Naive thymus-derived CD4-positive, alpha-beta T cell (primary cell): ENCODE results near the gene TSPAN19. TPM values are rescaled to one million over a fixed set of nuclear protein-coding genes. Genes with fewer than 3 reads are reported as not detected.

Experiments
- ATAC-seq: fragments of 150-1000 bp; cut with Tn5 transposase; 2 replicates; pipeline ENCODE4 v1.10.0; 2021; ENCODE audit warnings: mild to moderate bottlenecking, moderate library complexity
- CTCF ChIA-PET: fragments of 350-600 bp; sonication (Branson Sonifier 250); formaldehyde crosslinking; loops from one replicate; lab custom pipeline; 2021; ENCODE audit warnings: antibody characterized with exemption; lab: Charles Lee
- POLR2A ChIA-PET: fragments of 350-600 bp; sonication (Branson Sonifier 250); formaldehyde crosslinking; loops from one replicate; lab custom pipeline; 2021; ENCODE audit warnings: antibody characterized with exemption, inconsistent platforms; lab: Charles Lee
- DNase-seq, 9 donors: peaks; one replicate each; pipeline versions ENCODE4 v3.0.0 to v3.0.0-alpha.2; 2020 to 2022; ENCODE audit warnings: mixed read lengths in 1 of 9
- H3K27ac ChIP-seq: one replicate; pipeline ENCODE4 v1.7.0; 2013; ENCODE audit warnings: mild to moderate bottlenecking, low read depth, low read length, moderate library complexity
- H3K27me3 ChIP-seq, 2 donors: one replicate each; pipeline ENCODE4 v1.7.0; 2013; ENCODE audit warnings: low read length in 2 of 2, mild to moderate bottlenecking in 2 of 2, moderate library complexity in 2 of 2; ENCODE audit not compliant: control insufficient read depth in 2 of 2, insufficient read depth in 2 of 2
- H3K36me3 ChIP-seq, 3 experiments: 1 replicate in 2 of 3; 2 replicates in 1 of 3; pipeline ENCODE4 v1.7.0; 2013; ENCODE audit warnings: low read length in 3 of 3, mild to moderate bottlenecking in 3 of 3, moderate library complexity in 1 of 3; ENCODE audit not compliant: insufficient read depth in 3 of 3, control insufficient read depth in 2 of 3
- H3K4me1 ChIP-seq, 2 donors: one replicate each; pipeline ENCODE4 v1.7.0; 2013; ENCODE audit warnings: low read length in 2 of 2, mild to moderate bottlenecking in 2 of 2, moderate library complexity in 1 of 2; ENCODE audit not compliant: control insufficient read depth in 2 of 2, insufficient read depth in 2 of 2
- H3K4me3 ChIP-seq: 2 replicates; pipeline ENCODE4 v1.7.0; 2013; ENCODE audit warnings: mild to moderate bottlenecking, low read length
- H3K9me3 ChIP-seq, 3 experiments: 1 replicate in 2 of 3; 2 replicates in 1 of 3; pipeline ENCODE4 v1.7.0; 2013; ENCODE audit warnings: low read length in 3 of 3; ENCODE audit not compliant: control insufficient read depth in 2 of 3
- H3K27ac Mint-ChIP-seq, 9 donors: one replicate each; pipeline ENCODE4 v1.8.0; 2020 to 2022; ENCODE audit warnings: mixed read lengths in 9 of 9, mild to moderate bottlenecking in 8 of 9, moderate library complexity in 5 of 9, inconsistent platforms in 2 of 9
- H3K27me3 Mint-ChIP-seq, 5 donors: one replicate each; pipeline ENCODE4 v1.8.0; 2021 to 2022; ENCODE audit warnings: mixed read lengths in 5 of 5, mild to moderate bottlenecking in 1 of 5
- H3K36me3 Mint-ChIP-seq, 5 donors: one replicate each; pipeline ENCODE4 v1.8.0; 2020 to 2022; ENCODE audit warnings: mixed read lengths in 5 of 5, mild to moderate bottlenecking in 3 of 5, inconsistent platforms in 1 of 5
- H3K4me1 Mint-ChIP-seq, 7 donors: one replicate each; pipeline ENCODE4 v1.8.0; 2020 to 2022; ENCODE audit warnings: mixed read lengths in 7 of 7, mild to moderate bottlenecking in 3 of 7, inconsistent platforms in 1 of 7
- H3K4me3 Mint-ChIP-seq, 10 donors: one replicate each; pipeline ENCODE4 v1.8.0; 2020 to 2022; ENCODE audit warnings: mild to moderate bottlenecking in 10 of 10, mixed read lengths in 10 of 10, moderate library complexity in 6 of 10, inconsistent platforms in 2 of 10
- H3K9me3 Mint-ChIP-seq, 11 donors: one replicate each; pipeline ENCODE4 v1.8.0; 2020 to 2022; ENCODE audit warnings: mixed read lengths in 11 of 11, mild to moderate bottlenecking in 4 of 11, inconsistent platforms in 1 of 11, moderate library complexity in 1 of 11
- intact Hi-C, 2 donors: fragments of 100-400 bp; cut with micrococcal nuclease; formaldehyde crosslinking; loops; one replicate each; pipeline ENCODE4 v1.15.1; 2023
- polyA plus RNA-seq, 2 donors: library from polyadenylated mRNA; unstranded; fragments of 300-500 nt; fragmentation: Illumina TruSeq; gene quantifications; one replicate each; pipeline ENCODE4 v1.2.3, GENCODE V29; 2021
- total RNA-seq, 6 experiments: library from RNA in 5 of 6; stranded (reverse) in 5 of 6; gene quantifications; 1 replicate in 5 of 6; 2 replicates in 1 of 6; pipeline ENCODE4 v1.2.3 and lab custom pipeline; 2021 to 2026

The TSPAN19 gene
- total RNA-seq (not detected), polyA plus RNA-seq (not detected), total RNA-seq (lab: John Stamatoyannopoulos, UW) (not detected)

- CTCF ChIA-PET = interaction anchor here (0.6 kb wide), 1 partner anchor 1635 kb away, joined by 3 read pairs; no protein-coding TSS in a partner anchor
Measured at GRCh38 chr12:85036234-85036707, at the start of gene TSPAN19, which contains the start of gene LRRIQ1. Gene TSPAN19 (minus strand): TSS chr12:85036277. CDS start chr12:85029946, 6,331 bp downstream. Gene LRRIQ1 (plus strand): TSS chr12:85036351. CDS start chr12:85038177, 1,826 bp downstream.

DNA sequence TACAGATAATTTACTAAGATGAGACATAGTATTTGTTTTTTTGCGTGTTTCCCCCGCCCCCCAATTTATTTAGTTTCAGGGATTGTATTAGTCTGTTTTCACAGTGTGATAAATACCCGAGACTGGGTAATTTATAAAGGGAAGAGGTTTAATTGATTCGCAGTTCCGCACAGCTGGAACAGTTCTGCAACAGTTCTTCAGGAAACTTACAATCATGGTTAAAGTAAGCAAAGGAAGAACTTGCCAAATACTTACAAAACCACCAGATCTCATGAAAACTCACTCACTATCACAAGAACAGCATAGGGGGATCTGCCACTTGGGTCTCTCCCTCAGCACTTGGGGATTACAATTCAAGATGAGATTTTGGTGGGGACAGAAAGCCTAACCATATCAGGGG, 49.0 kb upstream of the TSPAN19 start:
- ChIA-PET POLR2A (no interaction called here), CTCF (no interaction called here)
- ATAC-seq (no peak), DNase-seq (no peak)
- H3K9me3 ChIP-seq = no peaks in the 10 kb centered on the region
- Mint-ChIP-seq H3K4me3 (no peak overlapping the region), H3K36me3 (no peaks in the 10 kb centered on the region), H3K27me3 (no peaks in the 10 kb centered on the region), H3K27ac (no peak overlapping the region), H3K4me1 (no peaks in the 10 kb centered on the region), H3K9me3 (peaks cover 0 to 16% (median 4%) of the 10 kb centered on the region in 11 donors)
- no peak overlapping the region for H3K4me3 ChIP-seq
- H3K27ac ChIP-seq = no peak overlapping the region
- no peaks in the 10 kb centered on the region for H3K27me3 ChIP-seq
- no peaks in the 10 kb centered on the region for H3K36me3 ChIP-seq
- intact Hi-C loops = no loop called here
- H3K4me1 ChIP-seq = no peaks in the 10 kb centered on the region

More at GRCh38 chr12:85036234-85036707, at the start of gene TSPAN19, which contains the start of gene LRRIQ1:
- H3K27ac ChIP-seq = no peak within 1 kb of the TSS
- Mint-ChIP-seq H3K27ac (no peak within 1 kb of the TSS), H3K4me1 (peaks cover 0 to 9% (median 5%) of the 10 kb centered on the region in 7 donors), H3K27me3 (peaks cover 0 to 15% (median 6%) of the 10 kb centered on the region in 5 donors), H3K9me3 (peaks cover 0 to 4% (median 0%) of the 10 kb centered on the region in 11 donors), H3K4me3 (peak within 1 kb of the TSS; percentile 1 to 82 (median 70)), H3K36me3 (no peaks in the 10 kb centered on the region)
- peak within 1 kb of the TSS; percentile 23 for H3K4me3 ChIP-seq
- H3K36me3 ChIP-seq = no peaks in the 10 kb centered on the region
- POLR2A ChIA-PET = no interaction called here
- H3K4me1 ChIP-seq = no peaks in the 10 kb centered on the region
- DNase-seq (peak in 6 of 9 donors; percentile 1 to 31 (median 16)), ATAC-seq (peak; percentile 32)
- no peaks in the 10 kb centered on the region for H3K9me3 ChIP-seq
- H3K27me3 ChIP-seq = no peaks in the 10 kb centered on the region
- intact Hi-C loops = no loop called here

DNA sequence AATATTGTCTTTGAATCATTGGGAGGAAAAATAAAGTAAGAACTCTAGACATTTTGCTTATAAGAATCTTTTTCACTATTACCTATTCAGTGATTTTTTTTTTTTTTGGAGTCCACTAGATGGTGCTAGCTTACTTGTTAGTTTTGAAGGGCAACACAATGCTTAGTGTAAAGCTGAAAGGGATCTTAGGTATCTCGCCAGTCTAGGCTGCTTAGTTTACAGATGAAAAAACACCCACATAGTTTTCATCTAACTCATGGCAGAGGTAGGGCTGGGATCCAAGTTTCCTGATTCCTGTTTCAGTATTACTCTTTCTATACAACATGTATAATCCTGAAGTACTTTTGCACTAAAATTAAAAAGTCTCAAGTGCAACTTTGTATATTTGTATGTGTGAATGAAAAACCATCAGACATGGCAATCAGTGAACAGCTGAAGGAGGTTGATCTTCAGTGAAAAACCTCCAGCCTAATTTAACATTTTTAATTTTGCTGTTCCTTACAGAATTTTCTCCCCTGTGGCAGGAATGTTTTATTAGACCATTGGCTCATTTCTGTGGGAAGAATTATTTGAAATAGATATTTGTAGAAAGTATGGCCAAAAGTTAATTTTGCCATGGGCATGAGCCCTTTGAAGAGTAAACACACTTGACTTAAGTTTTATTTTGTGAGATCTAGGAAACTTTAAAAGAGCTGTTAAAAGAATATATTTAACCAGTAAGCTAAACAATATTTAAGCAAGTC, 40.8 kb upstream of the TSPAN19 start:
- no peaks in the 10 kb centered on the region for H3K9me3 ChIP-seq
- H3K4me1 ChIP-seq = no peaks in the 10 kb centered on the region
- no peaks in the 10 kb centered on the region for H3K36me3 ChIP-seq
- no peak overlapping the region for H3K4me3 Mint-ChIP-seq
- no peaks in the 10 kb centered on the region for H3K36me3 Mint-ChIP-seq
- ATAC-seq (no peak), DNase-seq (no peak)
- intact Hi-C loops = loop anchor here in 1 of 2 donors (2.0 to 5.0 kb wide), 3 partner anchors 372 to 845 kb away; partner anchors contain the start of gene NTS
- no peak overlapping the region for H3K27ac Mint-ChIP-seq
- no peak overlapping the region for H3K4me3 ChIP-seq
- POLR2A ChIA-PET = no interaction called here
- CTCF ChIA-PET = no interaction called here
- peaks cover 0 to 4% (median 0%) of the 10 kb centered on the region in 11 donors for H3K9me3 Mint-ChIP-seq
- H3K27me3 ChIP-seq = no peaks in the 10 kb centered on the region
- H3K4me1 Mint-ChIP-seq = no peaks in the 10 kb centered on the region
- H3K27me3 Mint-ChIP-seq = no peaks in the 10 kb centered on the region
- no peak overlapping the region for H3K27ac ChIP-seq

DNA sequence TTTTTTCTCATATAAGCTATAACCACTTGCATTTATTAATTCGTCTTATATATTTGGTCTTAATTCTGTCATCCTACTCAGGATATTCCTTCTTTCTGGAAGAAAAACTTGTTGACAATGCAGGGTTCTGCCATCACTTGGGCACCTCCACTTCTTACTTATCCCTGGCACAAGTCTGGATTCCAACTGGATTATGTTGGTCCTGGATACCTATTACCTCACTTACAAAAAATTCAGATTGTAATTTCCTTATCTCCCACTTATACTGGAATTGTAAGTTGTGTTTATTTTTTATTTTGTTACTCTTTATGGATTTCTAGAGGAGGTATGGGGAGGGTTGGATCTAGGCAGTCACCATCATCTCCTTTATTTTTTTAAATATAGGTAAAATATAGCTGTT, 36.7 kb upstream of the TSPAN19 start:
- no peak overlapping the region for H3K27ac Mint-ChIP-seq
- POLR2A ChIA-PET = no interaction called here
- no peaks in the 10 kb centered on the region for H3K36me3 ChIP-seq
- DNase-seq (no peak), ATAC-seq (no peak)
- intact Hi-C loops = no loop called here
- H3K27ac ChIP-seq = no peak overlapping the region
- no peaks in the 10 kb centered on the region for H3K27me3 ChIP-seq
- H3K27me3 Mint-ChIP-seq = peaks cover 0 to under 1% (median 0%) of the 10 kb centered on the region in 5 donors
- H3K4me1 ChIP-seq = no peaks in the 10 kb centered on the region
- H3K36me3 Mint-ChIP-seq = no peaks in the 10 kb centered on the region
- no peak overlapping the region for H3K4me3 ChIP-seq
- H3K4me3 Mint-ChIP-seq = no peak overlapping the region
- CTCF ChIA-PET = no interaction called here
- no peaks in the 10 kb centered on the region for H3K9me3 ChIP-seq
- no peaks in the 10 kb centered on the region for H3K4me1 Mint-ChIP-seq
- peaks cover 0 to 4% (median 0%) of the 10 kb centered on the region in 11 donors for H3K9me3 Mint-ChIP-seq

DNA sequence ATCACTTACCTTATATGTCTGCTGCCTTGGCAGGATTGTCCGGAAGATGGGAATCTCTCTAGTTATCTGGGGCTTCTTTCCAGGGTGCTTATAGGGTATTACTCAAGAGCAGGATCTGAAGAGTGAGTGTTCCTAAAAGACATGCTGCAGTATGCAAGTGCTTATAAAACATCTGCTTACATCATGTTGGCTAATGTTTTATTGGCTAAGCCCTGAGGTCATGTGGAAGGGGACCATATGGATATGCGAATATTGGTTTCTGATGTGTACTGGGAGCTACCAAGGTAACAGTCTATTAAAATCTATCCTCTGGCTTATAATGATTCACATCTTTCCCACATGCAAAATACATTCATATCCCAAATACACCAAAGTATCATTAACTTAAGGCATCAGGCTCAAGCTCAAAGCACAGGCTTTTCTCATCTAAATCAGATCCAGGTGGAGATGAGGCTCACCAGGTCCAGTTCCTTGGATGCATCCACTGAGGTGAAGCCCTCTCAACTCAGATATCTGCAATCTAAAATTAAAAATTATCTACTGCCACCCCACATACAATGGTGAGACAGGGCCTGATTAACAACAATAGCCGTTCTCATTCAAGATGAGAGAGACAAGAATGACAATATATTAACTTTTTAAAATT, 29.9 kb upstream of the TSPAN19 start:
- intact Hi-C loops = no loop called here
- Mint-ChIP-seq H3K36me3 (no peaks in the 10 kb centered on the region), H3K4me3 (no peak overlapping the region), H3K9me3 (peaks cover 0 to 3% (median 0%) of the 10 kb centered on the region in 11 donors), H3K27me3 (peaks cover 0 to 3% (median 0%) of the 10 kb centered on the region in 5 donors), H3K27ac (no peak overlapping the region), H3K4me1 (no peaks in the 10 kb centered on the region)
- ChIA-PET POLR2A (no interaction called here), CTCF (no interaction called here)
- H3K4me3 ChIP-seq = no peak overlapping the region
- no peaks in the 10 kb centered on the region for H3K9me3 ChIP-seq
- H3K27me3 ChIP-seq = no peaks in the 10 kb centered on the region
- H3K4me1 ChIP-seq = no peaks in the 10 kb centered on the region
- no peak overlapping the region for H3K27ac ChIP-seq
- ATAC-seq (no peak), DNase-seq (no peak)
- no peaks in the 10 kb centered on the region for H3K36me3 ChIP-seq

DNA sequence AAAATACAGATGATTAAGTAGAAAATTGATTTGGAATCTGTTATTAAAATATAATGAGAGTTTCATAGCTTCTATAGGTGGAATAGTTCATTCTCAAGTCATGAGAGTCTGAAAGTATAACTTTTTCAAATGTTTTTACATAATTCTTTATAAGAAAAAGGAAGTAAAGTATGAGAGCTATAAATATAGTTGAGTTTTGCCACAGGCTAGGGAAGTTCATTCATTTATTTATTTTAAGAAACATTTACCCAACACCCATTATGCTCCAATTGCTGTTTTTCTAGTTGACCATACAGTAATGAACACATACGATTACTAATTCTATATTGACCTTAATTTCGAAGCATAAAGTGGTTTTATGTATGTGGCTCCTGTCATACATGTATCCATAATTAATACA, 24.8 kb upstream of the TSPAN19 start:
- H3K9me3 Mint-ChIP-seq = peaks cover 0 to 3% (median 0%) of the 10 kb centered on the region in 11 donors
- ATAC-seq (no peak), DNase-seq (no peak)
- peaks cover 0 to 2% (median 0%) of the 10 kb centered on the region in 7 donors for H3K4me1 Mint-ChIP-seq
- intact Hi-C loops = no loop called here
- H3K4me3 Mint-ChIP-seq = no peak overlapping the region
- Histone ChIP-seq H3K27me3 (no peaks in the 10 kb centered on the region), H3K4me1 (no peaks in the 10 kb centered on the region), H3K36me3 (no peaks in the 10 kb centered on the region), H3K9me3 (no peaks in the 10 kb centered on the region), H3K4me3 (no peak overlapping the region), H3K27ac (no peak overlapping the region)
- no peaks in the 10 kb centered on the region for H3K36me3 Mint-ChIP-seq
- no peaks in the 10 kb centered on the region for H3K27me3 Mint-ChIP-seq
- ChIA-PET POLR2A (no interaction called here), CTCF (no interaction called here)
- no peak overlapping the region for H3K27ac Mint-ChIP-seq
